SK-N-SH (cell line): ENCODE results near the gene TRAIP. TPM values are rescaled to one million over a fixed set of nuclear protein-coding genes. Genes with fewer than 3 reads are reported as not detected.

ENCODE experiments used
- CTCF ChIA-PET: fragments of 300-600, 350-600 bp; formaldehyde crosslinking; extraction: SDS; loops from one replicate; lab custom pipeline; 2021; lab: Yijun Ruan, JAX
- POLR2A ChIA-PET: fragments of 350-600 bp; sonication (Branson Sonifier 250); formaldehyde crosslinking; extraction: SDS; loops from one replicate; lab custom pipeline; 2020; ENCODE audit warnings: antibody characterized with exemption, inconsistent platforms; lab: Yijun Ruan, JAX
- DNase-seq: peaks from one replicate; pipeline ENCODE4 v3.0.0; 2012
- H2AFZ ChIP-seq: fragments of 200-600 bp; sonication (generic); 2 replicates; pipeline ENCODE4 v1.8.1; 2016; ENCODE audit warnings: antibody characterized with exemption, mild to moderate bottlenecking, low read depth
- H3F3A ChIP-seq: fragments of 200-600 bp; sonication (generic); replicated peaks from 2 replicates; pipeline ENCODE3; 2016; ENCODE audit warnings: antibody characterized with exemption, mild to moderate bottlenecking; ENCODE audit not compliant: insufficient read depth
- H3K27ac ChIP-seq, 2 experiments: fragments of 200-500 bp in 1 of 2; fragments of 200-600 bp in 1 of 2; sonication (Bioruptor generic) in 1 of 2; sonication (generic), shearing (Covaris generic) in 1 of 2; 2 replicates each; pipeline versions ENCODE4 v1.5.1 to v1.6.1; 2014 to 2016; ENCODE audit warnings: low read depth in 2 of 2, inconsistent platforms in 1 of 2, low read length in 1 of 2, mild to moderate bottlenecking in 1 of 2, mixed read lengths in 1 of 2
- H3K27me3 ChIP-seq: fragments of 200-600 bp; sonication (generic), shearing (Covaris generic); 2 replicates; pipeline ENCODE4 v1.6.1; 2016; ENCODE audit warnings: mixed run types; ENCODE audit not compliant: insufficient read depth
- H3K36me3 ChIP-seq, 2 experiments: fragments of 200-500 bp in 1 of 2; fragments of 200-600 bp in 1 of 2; sonication (Bioruptor generic) in 1 of 2; sonication (generic) in 1 of 2; replicated peaks in 1 of 2; 2 replicates each; pipeline versions ENCODE3 to v1.5.1; 2014 to 2016; ENCODE audit warnings: low read length in 1 of 2, mild to moderate bottlenecking in 1 of 2; ENCODE audit not compliant: insufficient read depth in 2 of 2, control insufficient read depth in 1 of 2
- H3K4me1 ChIP-seq, 2 experiments: fragments of 200-500 bp in 1 of 2; fragments of 200-600 bp in 1 of 2; sonication (Bioruptor generic) in 1 of 2; sonication (generic), shearing (Covaris generic) in 1 of 2; 2 replicates each; pipeline versions ENCODE4 v1.5.1 to v1.6.1; 2014 to 2016; ENCODE audit warnings: low read depth in 1 of 2, low read length in 1 of 2, mixed run types in 1 of 2; ENCODE audit not compliant: insufficient read depth in 2 of 2, control insufficient read depth in 1 of 2
- H3K4me2 ChIP-seq: fragments of 200-600 bp; sonication (generic), shearing (Covaris generic); 2 replicates; pipeline ENCODE4 v1.6.1; 2017; ENCODE audit warnings: mixed run types
- H3K4me3 ChIP-seq, 2 experiments: fragments of 200-500 bp in 1 of 2; fragments of 200-600 bp in 1 of 2; sonication (Bioruptor generic) in 1 of 2; sonication (generic), shearing (Covaris generic) in 1 of 2; 2 replicates each; pipeline versions ENCODE4 v1.5.1 to v1.8.1; 2014 to 2016; ENCODE audit warnings: low read depth in 2 of 2, inconsistent platforms in 1 of 2, low read length in 1 of 2, mild to moderate bottlenecking in 1 of 2, mixed read lengths in 1 of 2, moderate library complexity in 1 of 2
- H3K79me2 ChIP-seq: fragments of 200-600 bp; sonication (generic); 2 replicates; pipeline ENCODE4 v1.8.1; 2017; ENCODE audit warnings: mild to moderate bottlenecking; ENCODE audit not compliant: insufficient read depth
- H3K9ac ChIP-seq: fragments of 200-600 bp; sonication (generic); 2 replicates; pipeline ENCODE4 v1.6.1; 2017; ENCODE audit warnings: mixed run types
- H3K9me2 ChIP-seq: fragments of 200-600 bp; sonication (generic); 2 replicates; pipeline ENCODE4 v1.6.1; 2017; ENCODE audit warnings: mixed run types
- H3K9me3 ChIP-seq: fragments of 200-600 bp; sonication (generic); 2 replicates; pipeline ENCODE4 v1.6.1; 2017; ENCODE audit warnings: mixed run types, mild to moderate bottlenecking, moderate library complexity
- H4K20me1 ChIP-seq: fragments of 200-600 bp; sonication (generic); 2 replicates; pipeline ENCODE4 v1.6.1; 2017; ENCODE audit warnings: mild to moderate bottlenecking, mixed run types; ENCODE audit not compliant: insufficient read depth
- CTCF ChIP-seq: fragments of 200-600 bp; sonication (generic); IDR thresholded peaks from 2 replicates; pipeline ENCODE4 v1.6.1; 2017; ENCODE audit warnings: antibody characterized with exemption, mild to moderate bottlenecking, moderate library complexity
- ELF1 ChIP-seq: IDR thresholded peaks from 2 replicates; pipeline ENCODE4 v1.4.0; 2012
- EP300 ChIP-seq, 2 experiments: IDR thresholded peaks; 2 replicates each; pipeline versions ENCODE4 v1.4.0 to v1.6.1; 2012; ENCODE audit warnings: borderline replicate concordance in 1 of 2, low read depth in 1 of 2, low read length in 1 of 2
- EZH2phosphoT487 ChIP-seq: fragments of 200-600 bp; sonication (generic); IDR thresholded peaks from 2 replicates; pipeline ENCODE4 v1.6.1; 2017; ENCODE audit warnings: low read depth, mixed run types, mild to moderate bottlenecking, antibody characterized with exemption, moderate library complexity, borderline replicate concordance
- FOSL2 ChIP-seq: IDR thresholded peaks from 2 replicates; pipeline ENCODE4 v1.4.0; 2012; ENCODE audit warnings: low read depth, mild to moderate bottlenecking, moderate library complexity, borderline replicate concordance
- FOXJ3 ChIP-seq: sonication (generic); formaldehyde crosslinking; IDR thresholded peaks from 2 replicates; pipeline ENCODE4 v1.5.1; 2020; ENCODE audit warnings: mild to moderate bottlenecking, missing genetic modification reagents
- GABPA ChIP-seq: IDR thresholded peaks from 2 replicates; pipeline ENCODE4 v1.4.0; 2012; ENCODE audit warnings: low read depth, mild to moderate bottlenecking
- NFIC ChIP-seq: IDR thresholded peaks from 2 replicates; pipeline ENCODE4 v1.4.0; 2012; ENCODE audit warnings: borderline replicate concordance
- PBX3 ChIP-seq: IDR thresholded peaks from 2 replicates; pipeline ENCODE4; 2012
- RAD21 ChIP-seq: IDR thresholded peaks from 2 replicates; pipeline ENCODE4 v1.6.1; 2012; ENCODE audit warnings: mild to moderate bottlenecking, low read length
- RXRA ChIP-seq: IDR thresholded peaks from 2 replicates; pipeline ENCODE4 v1.4.0; 2012; ENCODE audit warnings: low read depth, mild to moderate bottlenecking, borderline replicate concordance
- TAF1 ChIP-seq: IDR thresholded peaks from 2 replicates; pipeline ENCODE4 v1.6.1; 2012; ENCODE audit warnings: low read depth, mild to moderate bottlenecking, low read length, moderate library complexity, borderline replicate concordance
- TEAD4 ChIP-seq: IDR thresholded peaks from 2 replicates; pipeline ENCODE4 v1.4.0; 2012; ENCODE audit warnings: mild to moderate bottlenecking, borderline replicate concordance; ENCODE audit not compliant: insufficient read depth
- WGBS: methylation state at CpG from one replicate; pipeline ENCODE4 v1.1.6; 2017; ENCODE audit warnings: low lambda C conversion rate; 5-methylcytosine and 5-hydroxymethylcytosine counted together
- polyA plus RNA-seq, 3 experiments: library from polyadenylated mRNA; depleted of rRNA; stranded (reverse); fragments of >200 nt; gene quantifications; 2 replicates each; pipeline ENCODE4 v1.2.3, GENCODE V29; 2012

Gene TRAIP
- polyA plus RNA-seq, 1 of the 3 experiments (the other 2 are of a cell fraction): 8.1 TPM

- no peaks in the 10 kb centered on the region for H3K9me3 ChIP-seq
- no peak overlapping the region for H3K9ac ChIP-seq
- no peak overlapping the region for H3K27ac ChIP-seq
- no peak for DNase-seq
- no peak overlapping the region for H2AFZ ChIP-seq
- H3K4me3 ChIP-seq: no peak overlapping the region
- 67% methylated on average over 11 of the region's 11 CpGs for WGBS
- CTCF ChIA-PET: interaction anchor here (1.0 to 4.5 kb wide), 6 partner anchors 20 to 201 kb away, joined by 3 to 26 read pairs (median 6); partner anchors contain the start of gene INKA1
- POLR2A ChIA-PET: no interaction called here
- H3K79me2 ChIP-seq: no peaks in the 10 kb centered on the region
- no peaks in the 10 kb centered on the region for H4K20me1 ChIP-seq
- no peaks in the 10 kb centered on the region for H3K27me3 ChIP-seq
- no peaks in the 10 kb centered on the region for H3K9me2 ChIP-seq
- no peaks in the 10 kb centered on the region for H3F3A ChIP-seq
- no peaks in the 10 kb centered on the region for H3K36me3 ChIP-seq
- peaks cover 0 to 6% of the 10 kb centered on the region in 2 experiments; a peak in 2 of 4 replicates for H3K4me1 ChIP-seq
- no peak overlapping the region for H3K4me2 ChIP-seq
- TF ChIP-seq FOXJ3 (CRISPR knock-in tag) (no peak), EZH2phosphoT487 (no peak), CTCF (no peak), ELF1 (no peak), RXRA (no peak), TAF1 (no peak), EP300 (IDR thresholded peaks at IDR 0.05; ENCODE audit: borderline replicate concordance in 1 of 2, low read depth in 1 of 2, low read length in 1 of 2) (no peak)
- TF ChIP-seq, all 33 proteins: peak for 0
Measured at GRCh38 chr3:49901366-49902339, 45.3 kb upstream of the TRAIP start.

GRCh38 chr3:49900491-49901153 is 44.3 kb upstream of the TRAIP start:
- Histone ChIP-seq H3K27ac (no peak overlapping the region), H3K4me2 (no peak overlapping the region), H3K36me3 (no peaks in the 10 kb centered on the region), H3K27me3 (no peaks in the 10 kb centered on the region), H3K9ac (no peak overlapping the region), H3K9me2 (no peaks in the 10 kb centered on the region), H2AFZ (no peak overlapping the region), H4K20me1 (no peaks in the 10 kb centered on the region), H3K4me1 (peaks cover 0 to 6% of the 10 kb centered on the region in 2 experiments; a peak in 1 of 4 replicates), H3K79me2 (no peaks in the 10 kb centered on the region), H3F3A (no peaks in the 10 kb centered on the region), H3K4me3 (no peak overlapping the region), H3K9me3 (no peaks in the 10 kb centered on the region)
- DNase-seq: no peak
- no CpG with 5 or more reads among the region's 8 CpGs for WGBS
- CTCF ChIA-PET: interaction anchor here (0.6 to 4.5 kb wide), 10 partner anchors 11 to 199 kb away, joined by 3 to 26 read pairs (median 5); partner anchors contain the start of genes CDHR4 and INKA1
- POLR2A ChIA-PET: interaction anchor here (1.0 kb wide), 1 partner anchor 97 kb away, joined by 3 read pairs; the partner anchor contains the start of gene INKA1
- no peak for TF ChIP-seq CTCF
- no peak for TF ChIP-seq GABPA
- TF ChIP-seq RAD21: no peak
- peak; percentile 46; the same call in 1 of the 2 replicates for TF ChIP-seq FOSL2
- TF ChIP-seq PBX3: no peak
- TF ChIP-seq TEAD4: no peak
- TF ChIP-seq NFIC: peak; percentile 64; the same call in 1 of the 2 replicates
